Heart left ventricle (tissue), 16 donors: Measurements from ENCODE around the gene CHD2. TPM values are rescaled to one million over a fixed set of nuclear protein-coding genes. Genes with fewer than 3 reads are reported as not detected.
A peak's percentile ranks its signal among the peaks of the same experiment; 100 is the strongest.

ENCODE experiments used
- ATAC-seq, 4 donors: fragments of 200-7000 bp; cut with Tn5 transposase; one replicate each; pipeline ENCODE4 v1.9.1; 2020 to 2022; ENCODE audit warnings: moderate library complexity in 4 of 4, mild to moderate bottlenecking in 3 of 4, moderate number of reproducible peaks in 1 of 4
- DNase-seq, 5 donors: peaks; one replicate each; pipeline ENCODE4 v3.0.0-alpha.2; 2020
- H3K27ac ChIP-seq, 12 donors: fragments of 200-600 bp; sonication (generic) in 4 of 12; one replicate each; pipeline versions ENCODE4 v1.5.0 to v1.8.0; 2016 to 2022; ENCODE audit warnings: mild to moderate bottlenecking in 2 of 12
- H3K27me3 ChIP-seq, 9 donors: fragments of 200-600 bp; sonication (generic) in 2 of 9; one replicate each; pipeline versions ENCODE4 v1.5.1 to v1.8.0; 2016 to 2022; ENCODE audit warnings: mild to moderate bottlenecking in 3 of 9
- H3K36me3 ChIP-seq, 9 donors: fragments of 200-600 bp; sonication (generic) in 2 of 9; one replicate each; pipeline versions ENCODE4 v1.5.0 to v1.8.0; 2018 to 2022; ENCODE audit warnings: mild to moderate bottlenecking in 2 of 9
- H3K4me1 ChIP-seq, 12 donors: fragments of 200-600 bp; sonication (generic) in 4 of 12; one replicate each; pipeline versions ENCODE4 v1.5.0 to v1.8.0; 2016 to 2022; ENCODE audit warnings: mild to moderate bottlenecking in 3 of 12
- H3K4me3 ChIP-seq, 12 donors: fragments of 200-600 bp; sonication (generic) in 4 of 12; one replicate each; pipeline versions ENCODE4 v1.5.0 to v1.8.0; 2017 to 2022; ENCODE audit warnings: mild to moderate bottlenecking in 9 of 12, moderate library complexity in 4 of 12
- H3K9me3 ChIP-seq, 12 donors: fragments of 200-600 bp; sonication (generic) in 4 of 12; one replicate each; pipeline versions ENCODE4 v1.5.0 to v1.8.0; 2016 to 2022; ENCODE audit warnings: mild to moderate bottlenecking in 1 of 12
- POLR2A ChIP-seq, 2 donors: fragments of 450-650 bp; IDR thresholded peaks; one replicate each; pipeline ENCODE4 v1.6.1; 2017; ENCODE audit warnings: antibody characterized with exemption in 2 of 2, mild to moderate bottlenecking in 2 of 2, moderate library complexity in 2 of 2
- WGBS, 4 donors: extraction: QIAGEN DNeasy Blood & Tissue Kit in 2 of 4; methylation state at CpG; one replicate each; pipeline versions ENCODE4 v1.1.5 to v1.1.7; 2013 to 2018; 5-methylcytosine and 5-hydroxymethylcytosine counted together
- intact Hi-C, 10 donors: fragments of 100-400 bp; cut with DNase I; formaldehyde crosslinking; loops; one replicate each; pipeline versions ENCODE4 v1.11.1 to v1.14.2; 2022
- polyA plus RNA-seq, 2 donors: library from polyadenylated mRNA; stranded (reverse); fragments of 200-250 nt; gene quantifications; one replicate each; pipeline ENCODE4 v1.2.3, GENCODE V29; 2013
- total RNA-seq, 9 donors: library from RNA; depleted of rRNA in 2 of 9; stranded (reverse); fragments of >200 nt in 2 of 9; fragmentation: NEBNext Ultra II Directional in 3 of 9; extraction: Animal tissue kit (Norgen Biotek cat#: 25700) in 3 of 9; gene quantifications; one replicate each; pipeline versions ENCODE4 v1.1.0 to v1.2.4, GENCODE V29; 2016 to 2023
- TF ChIP-seq, protein P1 (sequence below), 12 donors: fragments of 200-600 bp; sonication (generic) in 4 of 12; IDR thresholded peaks; one replicate each; pipeline versions ENCODE4 v1.5.0 to v1.8.0; 2018 to 2022; ENCODE audit warnings: antibody characterized with exemption in 12 of 12, mild to moderate bottlenecking in 5 of 12
- donor health status: ischemic (EF 13 %, LVEDD 7.1; RV severe dilation, severe dysfunction).
- donor health status: healthy with polysubstance abuse.
- donor health status: DM: no; HTN: yes; CAD: no.
- donor health status: DM: no; HTN: no; CAD: no.
- donor health status: ischemic (EF 25% LVEDD 6.9; RV normal size, moderate dysfunction).
- donor health status: ischemic (EF 25% LVEDD 5.7; RV mildly dilated, moderate dysfunction).
- donor health status: healthy.
- donor health status: DM: yes; HTN: yes; CAD: no.
- donor health status: ischemic (EF 35%, LVEDD 5.7; RV mildly dilated, moderate dysfunction).
- donor health status: nonischemic (EF 11% LVEDD 7.7; RV severe dilation, severe dysfunction).
- donor health status: DM: yes; HTN: yes; CAD: no.
- donor health status: PGD.
- donor health status: ischemic (EF 29% LVEDD 5.4; RV normal size, mild dysfunction).
- donor health status: nonischemic (EF 23%, LVEDD 6.1; RV moderate dilation, normal function).

CHD2 gene
- total and polyA plus RNA-seq, 11 donors, result 23.1 to 76.8 (median 41.6) TPM

DNA sequence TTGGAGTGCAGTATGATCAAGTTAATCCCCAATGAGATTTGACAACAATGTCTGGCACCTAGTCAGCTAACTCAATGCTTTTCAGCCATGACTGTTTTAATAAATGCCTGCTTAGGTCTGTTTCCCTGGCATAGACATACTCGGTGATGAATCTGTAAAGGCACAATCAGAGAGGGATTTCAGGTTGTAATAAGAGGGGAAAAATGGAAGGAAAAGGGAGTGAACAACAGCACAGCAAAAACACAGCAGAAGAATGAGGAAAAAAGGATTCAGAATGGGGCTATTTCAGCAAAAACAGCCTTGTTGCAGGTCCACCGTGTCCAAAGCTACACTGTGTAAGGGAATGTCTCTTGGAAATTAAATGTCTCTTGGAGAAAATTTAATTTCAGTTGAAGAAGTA lies 19.3 kb upstream of the CHD2 start:
- H3K4me3 ChIP-seq, result no peak overlapping the region
- no peaks in the 10 kb centered on the region for H3K27me3 ChIP-seq
- no peaks in the 10 kb centered on the region for H3K9me3 ChIP-seq
- WGBS, 4 donors, result 36 to 91% (median 39%) methylated on average over 1 to 2 of the region's 2 CpGs
- H3K36me3 ChIP-seq, result peaks cover 0 to 4% (median 2%) of the 10 kb centered on the region in 9 donors
- intact Hi-C loops, result loop anchor here in 7 of 10 donors (2.0 to 5.0 kb wide), 5 partner anchors 37 to 68 kb away; no protein-coding TSS in a partner anchor
- TF ChIP-seq, protein P1, sequence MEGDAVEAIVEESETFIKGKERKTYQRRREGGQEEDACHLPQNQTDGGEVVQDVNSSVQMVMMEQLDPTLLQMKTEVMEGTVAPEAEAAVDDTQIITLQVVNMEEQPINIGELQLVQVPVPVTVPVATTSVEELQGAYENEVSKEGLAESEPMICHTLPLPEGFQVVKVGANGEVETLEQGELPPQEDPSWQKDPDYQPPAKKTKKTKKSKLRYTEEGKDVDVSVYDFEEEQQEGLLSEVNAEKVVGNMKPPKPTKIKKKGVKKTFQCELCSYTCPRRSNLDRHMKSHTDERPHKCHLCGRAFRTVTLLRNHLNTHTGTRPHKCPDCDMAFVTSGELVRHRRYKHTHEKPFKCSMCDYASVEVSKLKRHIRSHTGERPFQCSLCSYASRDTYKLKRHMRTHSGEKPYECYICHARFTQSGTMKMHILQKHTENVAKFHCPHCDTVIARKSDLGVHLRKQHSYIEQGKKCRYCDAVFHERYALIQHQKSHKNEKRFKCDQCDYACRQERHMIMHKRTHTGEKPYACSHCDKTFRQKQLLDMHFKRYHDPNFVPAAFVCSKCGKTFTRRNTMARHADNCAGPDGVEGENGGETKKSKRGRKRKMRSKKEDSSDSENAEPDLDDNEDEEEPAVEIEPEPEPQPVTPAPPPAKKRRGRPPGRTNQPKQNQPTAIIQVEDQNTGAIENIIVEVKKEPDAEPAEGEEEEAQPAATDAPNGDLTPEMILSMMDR (IDR thresholded peaks at IDR 0.05), result no peak
- no peak for TF ChIP-seq POLR2A (IDR thresholded peaks at IDR 0.05)
- peak overlapping the region; percentile 74 to 100 (median 92) for H3K27ac ChIP-seq
- peaks cover 0 to 36% (median 21%) of the 10 kb centered on the region in 12 donors for H3K4me1 ChIP-seq
- DNase-seq, result no peak
- no peak for ATAC-seq

DNA sequence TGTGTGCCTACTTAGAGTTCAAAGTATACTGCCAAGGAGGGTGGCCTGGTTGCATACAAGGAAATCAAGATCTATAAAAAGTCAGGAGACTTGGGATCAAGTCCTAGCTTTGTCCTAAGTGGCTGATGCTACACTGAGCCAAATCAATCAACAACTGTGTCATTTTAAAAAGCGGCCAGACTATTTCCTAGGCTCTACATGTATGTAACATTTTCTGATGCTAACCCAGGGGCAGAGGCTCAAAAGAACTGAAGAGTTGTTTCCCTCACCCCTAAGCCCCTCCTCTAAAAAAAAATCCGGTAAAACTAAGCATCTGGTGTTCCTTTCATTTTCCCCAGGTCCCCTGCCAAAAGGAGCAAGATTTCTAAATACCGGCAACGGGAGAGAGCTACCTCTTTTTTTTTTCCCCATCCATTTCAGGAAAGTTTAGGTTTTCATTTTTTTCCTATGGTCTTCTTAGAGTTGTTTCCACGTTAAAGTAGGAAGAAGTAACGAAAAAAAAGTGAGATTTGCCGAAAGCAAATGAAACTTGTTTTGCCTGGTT lies 18.8 kb upstream of the CHD2 start:
- 20 to 41% (median 32%) methylated on average over 7 of the region's 7 CpGs for WGBS, 4 donors

DNA sequence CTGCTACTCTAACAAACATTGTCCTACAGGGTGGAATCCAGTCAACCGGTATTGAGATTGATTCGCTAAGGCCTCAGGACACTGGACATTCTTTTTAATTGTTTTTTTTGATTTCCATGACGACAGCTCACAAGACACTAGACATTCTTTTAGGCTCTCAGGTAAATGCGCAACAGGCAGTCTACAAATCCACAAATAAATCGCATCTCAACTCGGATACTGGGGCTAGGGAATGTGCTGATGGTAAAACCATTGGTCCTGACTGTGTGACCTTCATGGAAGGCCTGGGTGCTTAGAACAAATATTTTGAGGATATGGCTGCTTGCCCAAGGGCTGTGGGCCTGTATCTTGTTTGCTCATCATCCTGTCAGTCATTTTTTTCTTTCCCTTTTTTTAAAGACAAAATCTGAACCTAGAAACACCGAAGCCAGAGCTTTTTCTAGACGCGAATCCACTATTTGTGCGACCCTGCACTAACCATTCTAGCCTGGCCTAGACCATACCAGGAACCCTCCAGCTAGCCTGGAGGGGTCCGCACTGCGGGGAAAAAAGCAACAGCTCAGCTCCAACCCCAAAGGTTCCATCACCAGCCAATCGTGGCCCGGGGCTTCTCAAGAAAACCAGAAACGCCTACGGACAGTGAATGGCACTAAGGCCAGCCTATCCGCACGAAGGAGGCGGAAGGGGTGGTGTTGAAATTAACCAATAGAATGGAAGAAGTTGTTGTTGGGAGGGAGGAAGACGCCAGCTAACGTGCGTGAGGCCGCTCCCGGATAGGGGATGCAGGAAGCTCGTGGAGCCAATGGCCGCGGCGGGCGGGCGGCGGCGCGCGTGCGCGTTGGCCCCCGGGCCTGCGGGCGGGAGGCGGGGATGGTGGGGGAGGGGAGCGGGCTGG lies 18.1 kb upstream of the CHD2 start:
- peaks cover 0 to 49% (median 33%) of the 10 kb centered on the region in 12 donors for H3K4me1 ChIP-seq
- H3K9me3 ChIP-seq, result no peaks in the 10 kb centered on the region
- DNase-seq (peak; percentile 98 to 99 (median 99)), ATAC-seq (peak; percentile 95 to 98 (median 96))
- peak; percentile 91 to 95 for TF ChIP-seq POLR2A (IDR thresholded peaks at IDR 0.05)
- TF ChIP-seq, protein P1 (IDR thresholded peaks at IDR 0.05), result no peak
- 4 to 10% (median 7%) methylated on average over 30 to 41 of the region's 41 CpGs for WGBS, 4 donors
- H3K27me3 ChIP-seq, result no peaks in the 10 kb centered on the region
- H3K27ac ChIP-seq, result peak overlapping the region; percentile 91 to 100 (median 99)
- peak overlapping the region in 10 of 12 donors; percentile 39 to 98 (median 84) for H3K4me3 ChIP-seq
- H3K36me3 ChIP-seq, result peaks cover 0 to 17% (median 14%) of the 10 kb centered on the region in 9 donors
- intact Hi-C loops, result loop anchor here (1.0 to 5.0 kb wide), 14 partner anchors 22 to 73 kb away; no protein-coding TSS in a partner anchor

More for the DNA sequence above, 18.8 kb upstream of the CHD2 start:
- Histone ChIP-seq H3K9me3 (no peaks in the 10 kb centered on the region), H3K27me3 (no peaks in the 10 kb centered on the region), H3K27ac (peak overlapping the region; percentile 74 to 100 (median 92)), H3K4me1 (peaks cover 0 to 41% (median 25%) of the 10 kb centered on the region in 12 donors), H3K4me3 (peak overlapping the region in 9 of 12 donors; percentile 39 to 61 (median 51)), H3K36me3 (peaks cover 0 to 9% (median 6%) of the 10 kb centered on the region in 9 donors)
- ATAC-seq (no peak), DNase-seq (no peak)
- intact Hi-C loops, result loop anchor here in 7 of 10 donors (2.0 to 5.0 kb wide), 5 partner anchors 36 to 69 kb away; no protein-coding TSS in a partner anchor
- TF ChIP-seq POLR2A (IDR thresholded peaks at IDR 0.05), result no peak
- TF ChIP-seq, protein P1 (IDR thresholded peaks at IDR 0.05), result no peak
